ENCODE results near the gene NUP133. TPM values are rescaled to one million over a fixed set of nuclear protein-coding genes. Genes with fewer than 3 reads are reported as not detected.

NUP133 gene
- total and polyA plus RNA-seq, 4 donors: 5.7 to 22.7 (median 10.4) TPM

DNA sequence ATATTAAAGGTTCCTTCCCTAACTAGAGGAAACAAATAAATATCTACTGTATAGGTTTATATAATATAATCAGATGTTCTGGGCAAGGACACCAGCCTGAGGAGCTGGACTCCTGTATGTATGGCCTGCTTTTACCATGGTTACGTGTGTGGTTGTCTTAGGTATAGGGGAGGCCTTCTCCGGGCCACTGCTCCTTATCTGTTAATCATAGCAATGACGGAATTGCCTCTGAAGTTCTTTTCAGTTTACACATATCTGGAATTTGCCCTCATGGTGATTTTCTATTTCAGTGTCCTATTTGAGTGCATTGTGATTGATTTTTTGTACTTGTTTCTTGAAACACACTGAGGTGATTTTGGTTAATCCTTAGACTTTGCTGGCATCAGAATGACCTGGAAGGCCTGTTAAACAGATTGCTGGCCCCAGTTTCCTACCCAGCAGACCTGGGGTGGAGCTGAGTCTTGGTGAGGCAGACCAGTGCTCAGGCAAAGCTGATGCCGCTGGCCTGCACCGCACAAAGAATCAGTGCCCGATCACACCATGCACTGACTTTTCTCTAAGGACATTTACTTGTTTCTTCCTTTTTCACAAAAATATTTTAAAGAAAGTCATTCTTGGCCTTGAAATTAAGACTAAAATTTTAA, 31.8 kb upstream of the NUP133 start:
- Histone ChIP-seq H3K9me3 (ENCODE audit: control insufficient read depth in 4 of 4, low read length in 3 of 4) (no peaks in the 10 kb centered on the region), H3K36me3 (ENCODE audit: control insufficient read depth in 4 of 4, insufficient read depth in 3 of 4, low read depth in 1 of 4, low read length in 3 of 4) (peaks cover 0 to 39% (median 31%) of the 10 kb centered on the region in 4 donors), H3K27me3 (ENCODE audit: control insufficient read depth in 4 of 4, insufficient read depth in 4 of 4, low read length in 3 of 4) (no peaks in the 10 kb centered on the region), H3K9ac (ENCODE audit: low read depth in 1 of 2, low read length in 2 of 2) (no peak overlapping the region), H3K27ac (ENCODE audit: low read depth in 1 of 2, low read length in 2 of 2) (no peak overlapping the region), H3K4me1 (ENCODE audit: control insufficient read depth in 4 of 4, insufficient read depth in 4 of 4, low read length in 3 of 4) (peaks cover 0 to 9% (median 1%) of the 10 kb centered on the region in 4 donors), H3K4me3 (ENCODE audit: low read depth in 1 of 3, low read length in 3 of 3) (no peak overlapping the region)
- TF ChIP-seq SP1 (IDR thresholded peaks at IDR 0.05) (no peak), HNF4A (conservative IDR thresholded peaks at IDR 0.05) (peak in 1 of 2 donors; percentile 3), RAD21 (IDR thresholded peaks at IDR 0.05) (no peak), HNF4G (IDR thresholded peaks at IDR 0.05) (no peak), YY1 (IDR thresholded peaks at IDR 0.05) (no peak)
- TF ChIP-seq, protein P1, sequence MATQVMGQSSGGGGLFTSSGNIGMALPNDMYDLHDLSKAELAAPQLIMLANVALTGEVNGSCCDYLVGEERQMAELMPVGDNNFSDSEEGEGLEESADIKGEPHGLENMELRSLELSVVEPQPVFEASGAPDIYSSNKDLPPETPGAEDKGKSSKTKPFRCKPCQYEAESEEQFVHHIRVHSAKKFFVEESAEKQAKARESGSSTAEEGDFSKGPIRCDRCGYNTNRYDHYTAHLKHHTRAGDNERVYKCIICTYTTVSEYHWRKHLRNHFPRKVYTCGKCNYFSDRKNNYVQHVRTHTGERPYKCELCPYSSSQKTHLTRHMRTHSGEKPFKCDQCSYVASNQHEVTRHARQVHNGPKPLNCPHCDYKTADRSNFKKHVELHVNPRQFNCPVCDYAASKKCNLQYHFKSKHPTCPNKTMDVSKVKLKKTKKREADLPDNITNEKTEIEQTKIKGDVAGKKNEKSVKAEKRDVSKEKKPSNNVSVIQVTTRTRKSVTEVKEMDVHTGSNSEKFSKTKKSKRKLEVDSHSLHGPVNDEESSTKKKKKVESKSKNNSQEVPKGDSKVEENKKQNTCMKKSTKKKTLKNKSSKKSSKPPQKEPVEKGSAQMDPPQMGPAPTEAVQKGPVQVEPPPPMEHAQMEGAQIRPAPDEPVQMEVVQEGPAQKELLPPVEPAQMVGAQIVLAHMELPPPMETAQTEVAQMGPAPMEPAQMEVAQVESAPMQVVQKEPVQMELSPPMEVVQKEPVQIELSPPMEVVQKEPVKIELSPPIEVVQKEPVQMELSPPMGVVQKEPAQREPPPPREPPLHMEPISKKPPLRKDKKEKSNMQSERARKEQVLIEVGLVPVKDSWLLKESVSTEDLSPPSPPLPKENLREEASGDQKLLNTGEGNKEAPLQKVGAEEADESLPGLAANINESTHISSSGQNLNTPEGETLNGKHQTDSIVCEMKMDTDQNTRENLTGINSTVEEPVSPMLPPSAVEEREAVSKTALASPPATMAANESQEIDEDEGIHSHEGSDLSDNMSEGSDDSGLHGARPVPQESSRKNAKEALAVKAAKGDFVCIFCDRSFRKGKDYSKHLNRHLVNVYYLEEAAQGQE (IDR thresholded peaks at IDR 0.05): no peak
- WGBS: 73% methylated on average over 6 of the region's 6 CpGs
- no peak for DNase-seq (ENCODE audit: low spot score)

DNA sequence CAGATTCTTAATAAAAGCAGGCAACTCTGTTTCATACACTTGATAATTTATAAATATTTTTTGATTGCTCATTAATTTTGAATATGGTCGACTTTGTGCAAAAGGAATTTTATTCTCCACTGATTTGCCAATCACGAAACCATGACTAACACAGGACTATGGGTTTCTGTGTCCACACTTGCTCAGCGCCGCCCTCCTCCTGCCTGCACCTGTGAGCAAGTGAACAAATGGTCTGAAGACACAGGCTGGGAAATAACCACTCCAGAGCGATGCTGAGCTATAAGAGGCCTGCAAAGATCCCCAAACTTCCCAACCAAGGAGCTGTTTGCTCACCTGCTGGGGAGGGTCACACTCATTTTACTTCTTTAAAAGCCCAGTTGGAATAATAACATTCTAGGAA, 30.8 kb upstream of the NUP133 start:
- DNase-seq (ENCODE audit: low spot score): no peak
- WGBS: 96% methylated on average over 5 of the region's 5 CpGs
- H3K4me3 ChIP-seq (ENCODE audit: low read depth in 1 of 3, low read length in 3 of 3): no peak overlapping the region
- H3K4me1 ChIP-seq (ENCODE audit: control insufficient read depth in 4 of 4, insufficient read depth in 4 of 4, low read length in 3 of 4): peaks cover 0 to 9% (median 1%) of the 10 kb centered on the region in 4 donors
- H3K27ac ChIP-seq (ENCODE audit: low read depth in 1 of 2, low read length in 2 of 2): no peak overlapping the region
- H3K9me3 ChIP-seq (ENCODE audit: control insufficient read depth in 4 of 4, low read length in 3 of 4): no peaks in the 10 kb centered on the region
- peaks cover 0 to 36% (median 29%) of the 10 kb centered on the region in 4 donors for H3K36me3 ChIP-seq (ENCODE audit: control insufficient read depth in 4 of 4, insufficient read depth in 3 of 4, low read depth in 1 of 4, low read length in 3 of 4)
- H3K27me3 ChIP-seq (ENCODE audit: control insufficient read depth in 4 of 4, insufficient read depth in 4 of 4, low read length in 3 of 4): no peaks in the 10 kb centered on the region
- no peak overlapping the region for H3K9ac ChIP-seq (ENCODE audit: low read depth in 1 of 2, low read length in 2 of 2)
- TF ChIP-seq HNF4G (IDR thresholded peaks at IDR 0.05): no peak

DNA sequence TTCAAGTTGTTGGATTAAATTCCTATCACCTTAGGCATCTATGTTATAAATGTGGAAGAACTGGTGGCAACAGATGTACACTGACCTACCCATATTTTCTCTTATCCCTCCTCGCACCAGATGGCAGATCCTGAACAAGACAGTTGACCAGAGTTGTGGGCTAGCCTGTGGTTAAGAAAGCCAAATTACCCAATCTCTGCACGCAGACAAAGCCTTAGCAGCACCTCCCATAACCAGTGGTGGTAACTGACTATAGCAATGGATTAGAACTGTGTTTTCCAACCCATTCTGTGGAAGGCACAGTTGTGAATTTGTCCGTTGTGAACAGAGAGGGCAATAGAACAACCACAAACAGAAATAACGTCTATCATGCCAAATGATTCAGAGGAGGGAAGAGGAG, 29.8 kb upstream of the NUP133 start:
- WGBS: 79% methylated on average over 4 of the region's 4 CpGs
- Histone ChIP-seq H3K9ac (ENCODE audit: low read depth in 1 of 2, low read length in 2 of 2) (no peak overlapping the region), H3K9me3 (ENCODE audit: control insufficient read depth in 4 of 4, low read length in 3 of 4) (no peaks in the 10 kb centered on the region), H3K4me3 (ENCODE audit: low read depth in 1 of 3, low read length in 3 of 3) (no peak overlapping the region), H3K36me3 (ENCODE audit: control insufficient read depth in 4 of 4, insufficient read depth in 3 of 4, low read depth in 1 of 4, low read length in 3 of 4) (peaks cover 0 to 38% (median 28%) of the 10 kb centered on the region in 4 donors), H3K27ac (ENCODE audit: low read depth in 1 of 2, low read length in 2 of 2) (no peak overlapping the region), H3K4me1 (ENCODE audit: control insufficient read depth in 4 of 4, insufficient read depth in 4 of 4, low read length in 3 of 4) (peaks cover 0 to 9% (median 1%) of the 10 kb centered on the region in 4 donors), H3K27me3 (ENCODE audit: control insufficient read depth in 4 of 4, insufficient read depth in 4 of 4, low read length in 3 of 4) (no peaks in the 10 kb centered on the region)
- TF ChIP-seq, protein P2, sequence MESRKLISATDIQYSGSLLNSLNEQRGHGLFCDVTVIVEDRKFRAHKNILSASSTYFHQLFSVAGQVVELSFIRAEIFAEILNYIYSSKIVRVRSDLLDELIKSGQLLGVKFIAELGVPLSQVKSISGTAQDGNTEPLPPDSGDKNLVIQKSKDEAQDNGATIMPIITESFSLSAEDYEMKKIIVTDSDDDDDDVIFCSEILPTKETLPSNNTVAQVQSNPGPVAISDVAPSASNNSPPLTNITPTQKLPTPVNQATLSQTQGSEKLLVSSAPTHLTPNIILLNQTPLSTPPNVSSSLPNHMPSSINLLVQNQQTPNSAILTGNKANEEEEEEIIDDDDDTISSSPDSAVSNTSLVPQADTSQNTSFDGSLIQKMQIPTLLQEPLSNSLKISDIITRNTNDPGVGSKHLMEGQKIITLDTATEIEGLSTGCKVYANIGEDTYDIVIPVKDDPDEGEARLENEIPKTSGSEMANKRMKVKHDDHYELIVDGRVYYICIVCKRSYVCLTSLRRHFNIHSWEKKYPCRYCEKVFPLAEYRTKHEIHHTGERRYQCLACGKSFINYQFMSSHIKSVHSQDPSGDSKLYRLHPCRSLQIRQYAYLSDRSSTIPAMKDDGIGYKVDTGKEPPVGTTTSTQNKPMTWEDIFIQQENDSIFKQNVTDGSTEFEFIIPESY (IDR thresholded peaks at IDR 0.05): no peak
- TF ChIP-seq YY1 (IDR thresholded peaks at IDR 0.05) (no peak), RXRA (IDR thresholded peaks at IDR 0.05) (no peak), GABPA (IDR thresholded peaks at IDR 0.05 in 1 of 2, conservative IDR thresholded peaks at IDR 0.05 in 1 of 2) (no peak), JUND (IDR thresholded peaks at IDR 0.05) (no peak), NR2F2 (IDR thresholded peaks at IDR 0.05) (no peak), HNF4A (conservative IDR thresholded peaks at IDR 0.05) (no peak), SP1 (IDR thresholded peaks at IDR 0.05) (no peak), FOXA2 (IDR thresholded peaks at IDR 0.05) (no peak), RAD21 (IDR thresholded peaks at IDR 0.05) (no peak)
- TF ChIP-seq, protein P1 (IDR thresholded peaks at IDR 0.05): no peak
- TF ChIP-seq, protein P3, sequence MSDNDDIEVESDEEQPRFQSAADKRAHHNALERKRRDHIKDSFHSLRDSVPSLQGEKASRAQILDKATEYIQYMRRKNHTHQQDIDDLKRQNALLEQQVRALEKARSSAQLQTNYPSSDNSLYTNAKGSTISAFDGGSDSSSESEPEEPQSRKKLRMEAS (IDR thresholded peaks at IDR 0.05): no peak
- TF ChIP-seq, protein P4, sequence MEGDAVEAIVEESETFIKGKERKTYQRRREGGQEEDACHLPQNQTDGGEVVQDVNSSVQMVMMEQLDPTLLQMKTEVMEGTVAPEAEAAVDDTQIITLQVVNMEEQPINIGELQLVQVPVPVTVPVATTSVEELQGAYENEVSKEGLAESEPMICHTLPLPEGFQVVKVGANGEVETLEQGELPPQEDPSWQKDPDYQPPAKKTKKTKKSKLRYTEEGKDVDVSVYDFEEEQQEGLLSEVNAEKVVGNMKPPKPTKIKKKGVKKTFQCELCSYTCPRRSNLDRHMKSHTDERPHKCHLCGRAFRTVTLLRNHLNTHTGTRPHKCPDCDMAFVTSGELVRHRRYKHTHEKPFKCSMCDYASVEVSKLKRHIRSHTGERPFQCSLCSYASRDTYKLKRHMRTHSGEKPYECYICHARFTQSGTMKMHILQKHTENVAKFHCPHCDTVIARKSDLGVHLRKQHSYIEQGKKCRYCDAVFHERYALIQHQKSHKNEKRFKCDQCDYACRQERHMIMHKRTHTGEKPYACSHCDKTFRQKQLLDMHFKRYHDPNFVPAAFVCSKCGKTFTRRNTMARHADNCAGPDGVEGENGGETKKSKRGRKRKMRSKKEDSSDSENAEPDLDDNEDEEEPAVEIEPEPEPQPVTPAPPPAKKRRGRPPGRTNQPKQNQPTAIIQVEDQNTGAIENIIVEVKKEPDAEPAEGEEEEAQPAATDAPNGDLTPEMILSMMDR (IDR thresholded peaks at IDR 0.05; ENCODE audit: low read depth, low read length, missing input control): no peak
- no peak for DNase-seq (ENCODE audit: low spot score)

All from liver (tissue), 9 donors.